ENCODE measurements around the gene ARPC2. TPM values are rescaled to one million over a fixed set of nuclear protein-coding genes. Genes with fewer than 3 reads are reported as not detected.

Gene ARPC2
- total and polyA plus RNA-seq, 8 donors, result 37.4 to 102 (median 55.8) TPM

DNA sequence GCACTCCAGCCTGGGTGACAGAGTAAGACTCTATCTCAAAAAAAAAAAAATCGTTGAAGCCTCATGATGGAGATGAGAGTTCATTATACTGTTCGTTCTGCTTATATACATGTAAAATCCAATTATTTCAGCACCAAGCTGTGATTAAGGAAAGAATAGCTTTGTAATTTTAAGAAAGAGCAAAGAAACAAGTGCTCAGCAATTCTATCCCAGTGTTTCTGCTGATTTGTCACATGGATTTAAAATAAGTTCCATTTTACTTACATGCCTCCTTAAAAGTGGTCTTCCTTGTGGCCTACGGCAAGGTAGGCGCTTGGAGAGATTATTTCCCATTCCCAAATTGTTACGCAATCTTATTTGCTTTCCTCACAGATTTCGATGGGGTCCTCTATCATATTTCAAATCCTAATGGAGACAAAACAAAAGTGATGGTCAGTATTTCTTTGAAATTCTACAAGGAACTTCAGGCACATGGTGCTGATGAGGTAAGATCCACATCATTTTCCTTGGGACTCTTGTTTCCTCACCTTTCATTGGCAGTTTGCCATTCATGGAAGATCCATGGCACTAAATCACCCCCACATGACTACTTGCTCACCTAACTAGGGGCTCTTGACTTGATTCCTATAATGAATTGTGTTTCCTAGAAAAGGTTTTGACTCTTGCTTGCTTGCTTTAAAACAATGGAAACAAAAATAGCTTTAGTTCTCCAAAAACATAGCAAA lies 11.5 kb downstream of the ARPC2 start:
- peaks cover 10 to 41% (median 19%) of the 10 kb centered on the region in 3 donors for H3K4me1 ChIP-seq
- FAIRE-seq (no peak), DNase-seq (no peak), ATAC-seq (no peak)
- no peak overlapping the region for H3K4me3 ChIP-seq
- peak overlapping the region in 2 of 4 donors; percentile 42 to 48 for H3K27ac ChIP-seq
- H3K36me3 ChIP-seq, result peaks cover 0 to 5% (median 3%) of the 10 kb centered on the region in 3 donors
- H3K27me3 ChIP-seq, result no peaks in the 10 kb centered on the region
- 63 to 64% methylated on average over 6 of the region's 6 CpGs for WGBS, 2 donors
- TF ChIP-seq CTCF (IDR thresholded peaks at IDR 0.05), result no peak
- H3K9me3 ChIP-seq, result no peaks in the 10 kb centered on the region
- intact Hi-C loops (cut with DNase I), result no loop called here

- peak overlapping the region in 2 of 4 donors; percentile 42 to 48 for H3K27ac ChIP-seq
- WGBS, 2 donors, result 29 to 34% methylated on average over 3 of the region's 3 CpGs
- peaks cover 10 to 46% (median 22%) of the 10 kb centered on the region in 3 donors for H3K4me1 ChIP-seq
- FAIRE-seq (peak; percentile 29), ATAC-seq (peak; percentile 31 to 79 (median 45)), DNase-seq (no peak)
- no peak overlapping the region for H3K4me3 ChIP-seq
- intact Hi-C loops (cut with DNase I), result no loop called here
- H3K36me3 ChIP-seq, result peaks cover 0 to 5% (median 3%) of the 10 kb centered on the region in 3 donors
- no peaks in the 10 kb centered on the region for H3K27me3 ChIP-seq
- no peak for TF ChIP-seq CTCF (IDR thresholded peaks at IDR 0.05)
- no peaks in the 10 kb centered on the region for H3K9me3 ChIP-seq
Measured at GRCh38 chr2:218229239-218229638, 12.2 kb downstream of the ARPC2 start.

DNA sequence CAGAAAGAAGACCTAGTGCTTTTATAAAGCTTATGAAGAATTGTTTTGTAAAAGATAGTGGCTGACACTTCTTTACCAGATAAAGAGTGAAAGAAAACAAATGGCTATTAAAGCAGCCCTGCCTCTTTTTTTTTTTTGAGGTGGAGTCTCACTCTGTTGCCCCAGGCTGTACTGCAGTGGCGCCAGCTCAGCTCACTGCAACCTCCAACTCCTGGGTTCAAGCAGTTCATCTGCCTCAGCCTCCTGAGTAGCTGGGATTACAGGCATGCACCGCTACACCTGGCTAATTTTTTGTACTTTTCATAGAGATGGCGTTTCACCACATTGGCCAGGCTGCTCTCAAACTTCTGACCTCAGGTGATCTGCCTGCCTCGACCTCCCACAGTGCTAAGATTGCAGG lies 12.9 kb downstream of the ARPC2 start:
- H3K27ac ChIP-seq, result peak overlapping the region in 2 of 4 donors; percentile 42 to 48
- no peak overlapping the region for H3K4me3 ChIP-seq
- FAIRE-seq (no peak), ATAC-seq (no peak), DNase-seq (no peak)
- H3K27me3 ChIP-seq, result no peaks in the 10 kb centered on the region
- 65 to 87% methylated on average over 4 of the region's 4 CpGs for WGBS, 2 donors
- peaks cover 0 to 5% (median 3%) of the 10 kb centered on the region in 3 donors for H3K36me3 ChIP-seq
- no peaks in the 10 kb centered on the region for H3K9me3 ChIP-seq
- TF ChIP-seq CTCF (IDR thresholded peaks at IDR 0.05), result no peak
- H3K4me1 ChIP-seq, result peaks cover 10 to 52% (median 24%) of the 10 kb centered on the region in 3 donors
- intact Hi-C loops (cut with DNase I), result no loop called here

DNA sequence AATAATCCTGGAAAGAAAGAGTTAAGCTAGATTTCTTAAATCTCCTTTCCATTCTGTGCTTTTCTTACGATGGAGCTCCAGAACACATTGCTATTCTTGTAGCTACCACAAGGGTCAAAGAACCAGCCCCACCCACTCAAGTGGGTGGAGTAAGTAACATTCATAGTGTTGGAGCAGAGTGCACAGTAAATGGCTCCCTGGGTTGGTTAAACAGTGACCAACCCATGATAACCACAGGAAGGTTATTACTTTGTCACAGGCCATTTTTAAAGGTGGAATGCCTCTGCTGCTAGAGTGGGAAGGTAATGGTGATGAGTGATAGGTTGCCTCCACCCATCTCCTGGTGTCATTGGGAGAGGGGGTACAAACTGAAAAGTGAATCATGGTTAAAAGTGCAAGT lies 13.9 kb downstream of the ARPC2 start:
- FAIRE-seq (no peak), ATAC-seq (peak; percentile 80 to 94 (median 88)), DNase-seq (peak in 2 of 6 donors; percentile 25 to 49)
- Histone ChIP-seq H3K27me3 (no peaks in the 10 kb centered on the region), H3K27ac (peak overlapping the region in 3 of 4 donors; percentile 11 to 50 (median 44)), H3K4me1 (peaks cover 10 to 57% (median 24%) of the 10 kb centered on the region in 3 donors), H3K4me3 (no peak overlapping the region), H3K9me3 (no peaks in the 10 kb centered on the region), H3K36me3 (peaks cover 0 to 5% (median 4%) of the 10 kb centered on the region in 3 donors)
- intact Hi-C loops (cut with DNase I), result no loop called here
- WGBS, 2 donors, result 3 to 4% methylated on average over 1 of the region's 1 CpG
- peak in 3 of 4 donors; percentile 7 to 27 (median 15) for TF ChIP-seq CTCF (IDR thresholded peaks at IDR 0.05)

- H3K9me3 ChIP-seq, result no peaks in the 10 kb centered on the region
- peaks cover 10 to 54% (median 24%) of the 10 kb centered on the region in 3 donors for H3K4me1 ChIP-seq
- H3K27ac ChIP-seq, result no peak overlapping the region
- FAIRE-seq (no peak), ATAC-seq (no peak), DNase-seq (no peak)
- intact Hi-C loops (cut with DNase I), result no loop called here
- H3K27me3 ChIP-seq, result no peaks in the 10 kb centered on the region
- no peak overlapping the region for H3K4me3 ChIP-seq
- no peak for TF ChIP-seq CTCF (IDR thresholded peaks at IDR 0.05)
- peaks cover 0 to 13% (median 10%) of the 10 kb centered on the region in 3 donors for H3K36me3 ChIP-seq
- WGBS, 2 donors, result 76 to 79% methylated on average over 4 of the region's 4 CpGs
Measured at GRCh38 chr2:218233543-218233942, 16.6 kb downstream of the ARPC2 start.

All from pancreas (tissue), 10 donors.